H1 (cell line): ENCODE measurements around the gene EOGT. TPM values are rescaled to one million over a fixed set of nuclear protein-coding genes. Genes with fewer than 3 reads are reported as not detected.

Experiments
- ATF2 ChIP-seq: IDR thresholded peaks from 2 replicates; pipeline ENCODE4 v1.6.1; 2012; ENCODE audit warnings: low read length, inconsistent platforms
- CREB1 ChIP-seq: IDR thresholded peaks from 2 replicates; pipeline ENCODE4 v1.6.1; 2012; ENCODE audit warnings: inconsistent platforms
- MAX ChIP-seq: IDR thresholded peaks from 2 replicates; pipeline ENCODE4 v1.6.1; 2012; ENCODE audit warnings: inconsistent platforms
- NANOG ChIP-seq: IDR thresholded peaks from 2 replicates; pipeline ENCODE4 v1.6.1; 2011; ENCODE audit warnings: low read length, low read depth, mild to moderate bottlenecking, inconsistent platforms; ENCODE audit not compliant: insufficient read depth, poor library complexity, severe bottlenecking
- SIX5 ChIP-seq: IDR thresholded peaks from 2 replicates; pipeline ENCODE4 v1.6.1; 2011; ENCODE audit warnings: mild to moderate bottlenecking, low read depth, low read length
- SUZ12 ChIP-seq: fragments of 200-600 bp; sonication (generic); IDR thresholded peaks from 2 replicates; pipeline ENCODE4 v1.6.1; 2012; ENCODE audit warnings: mild to moderate bottlenecking, inconsistent platforms, low read length, moderate library complexity, mixed read lengths
- polyA plus RNA-seq, 7 experiments: library from polyadenylated mRNA; depleted of rRNA in 3 of 7; stranded (reverse) in 5 of 7; unstranded in 2 of 7; fragments of >200 nt in 5 of 7; fragments of 200-250 nt in 2 of 7; gene quantifications; 1 replicate in 5 of 7; 2 replicates in 1 of 7; 4 replicates in 1 of 7; pipeline versions ENCODE4 v1.2.1 to v1.2.3, GENCODE V29; 2011 to 2013; ENCODE audit warnings: missing spikeins in 2 of 7, mixed read lengths in 2 of 7
- total RNA-seq: library from RNA; stranded (reverse); fragmentation: NEBNext Ultra II Directional; extraction: Animal tissue kit (Norgen Biotek cat#: 25700); gene quantifications from 2 replicates; pipeline ENCODE4 v1.2.1, GENCODE V29; 2021

EOGT gene
- total and polyA plus RNA-seq, 2 of the 8 experiments (the other 6 are each of a cell fraction or from before 2014, with no cell fraction given) = 6.7 to 20.7 TPM

GRCh38 chr3:68945225-68945624 lies 68.3 kb downstream of the EOGT start (continued):
- no peak for TF ChIP-seq NANOG
- TF ChIP-seq SUZ12 = no peak
- no peak for TF ChIP-seq CREB1
- no peak for TF ChIP-seq MAX
- TF ChIP-seq ATF2 = no peak
- TF ChIP-seq SIX5 = no peak
